Sigmoid colon (tissue), 7 donors: Measurements from ENCODE around the gene MTNR1B. TPM values are rescaled to one million over a fixed set of nuclear protein-coding genes. Genes with fewer than 3 reads are reported as not detected.

Experiments used
- DNase-seq: peaks from one replicate; pipeline ENCODE4 v3.0.0-alpha.2; 2019
- H3K27ac ChIP-seq, 4 donors: fragments of 200-600 bp; sonication (generic); one replicate each; pipeline ENCODE4 v1.5.1; 2016 to 2019; ENCODE audit warnings: mild to moderate bottlenecking in 1 of 4
- H3K27me3 ChIP-seq, 3 donors: fragments of 200-600 bp; sonication (generic); one replicate each; pipeline ENCODE4 v1.5.1; 2019; ENCODE audit warnings: mild to moderate bottlenecking in 1 of 3
- H3K36me3 ChIP-seq, 4 donors: fragments of 200-600 bp; sonication (generic); one replicate each; pipeline ENCODE4 v1.5.1; 2016 to 2019
- H3K4me1 ChIP-seq, 4 donors: fragments of 200-600 bp; sonication (generic); one replicate each; pipeline ENCODE4 v1.5.1; 2017 to 2019
- H3K4me3 ChIP-seq, 4 donors: fragments of 200-600 bp; sonication (generic); one replicate each; pipeline ENCODE4 v1.5.1; 2017 to 2019; ENCODE audit warnings: mild to moderate bottlenecking in 2 of 4, moderate library complexity in 1 of 4
- H3K9me3 ChIP-seq, 4 donors: fragments of 200-600 bp in 3 of 4; sonication (generic) in 3 of 4; one replicate each; pipeline versions ENCODE4 v1.5.1 to v1.6.1; 2013 to 2019
- CTCF ChIP-seq, 4 experiments: fragments of 450-650 bp in 3 of 4; fragments of 200-600 bp in 1 of 4; IDR thresholded peaks; one replicate each; pipeline ENCODE4 v1.5.1; 2016 to 2019; ENCODE audit warnings: antibody characterized with exemption in 4 of 4, mild to moderate bottlenecking in 3 of 4, moderate library complexity in 2 of 4
- EP300 ChIP-seq, 4 donors: sonication (generic); formaldehyde crosslinking; IDR thresholded peaks; one replicate each; pipeline ENCODE4 v1.6.1; 2017; ENCODE audit warnings: antibody characterized with exemption in 4 of 4
- POLR2A ChIP-seq, 2 donors: fragments of 450-650 bp; IDR thresholded peaks; one replicate each; pipeline ENCODE4 v1.6.1; 2016; ENCODE audit warnings: antibody characterized with exemption in 2 of 2, mild to moderate bottlenecking in 2 of 2, moderate library complexity in 2 of 2
- POLR2AphosphoS5 ChIP-seq, 4 donors: sonication (generic); formaldehyde crosslinking; IDR thresholded peaks; one replicate each; pipeline ENCODE4 v1.6.1; 2017; ENCODE audit warnings: antibody characterized with exemption in 4 of 4
- WGBS, 2 donors: extraction: QIAGEN DNeasy Blood & Tissue Kit; methylation state at CpG; one replicate each; pipeline ENCODE4 v1.1.7; 2013; 5-methylcytosine and 5-hydroxymethylcytosine counted together
- intact Hi-C: fragments of 100-400 bp; cut with DNase I; formaldehyde crosslinking; loops from one replicate; pipeline ENCODE4 v1.15.1; 2023
- polyA plus RNA-seq, 3 donors: library from polyadenylated mRNA; stranded (reverse); fragments of 200-250 nt; gene quantifications; one replicate each; pipeline ENCODE4 v1.2.3, GENCODE V29; 2013
- total RNA-seq, 4 donors: library from RNA; depleted of rRNA; stranded (reverse); fragments of >200 nt; gene quantifications; one replicate each; pipeline ENCODE4 v1.1.0, GENCODE V29; 2016
- donor health status: healthy with polysubstance abuse.
- donor health status: Bipolar disorder and iron deficiency.
- donor health status: healthy.

The MTNR1B gene
- total and polyA plus RNA-seq, 7 donors: not detected

- H3K4me1 ChIP-seq: no peaks in the 10 kb centered on the region
- no peaks in the 10 kb centered on the region for H3K36me3 ChIP-seq
- TF ChIP-seq POLR2A (IDR thresholded peaks at IDR 0.05) (no peak), CTCF (IDR thresholded peaks at IDR 0.05) (no peak), EP300 (IDR thresholded peaks at IDR 0.05) (no peak), POLR2AphosphoS5 (IDR thresholded peaks at IDR 0.05) (no peak)
- WGBS, 2 donors: 57 to 64% methylated on average over 3 of the region's 3 CpGs
- H3K27ac ChIP-seq: no peak overlapping the region
- no peaks in the 10 kb centered on the region for H3K27me3 ChIP-seq
- no peaks in the 10 kb centered on the region for H3K9me3 ChIP-seq
- DNase-seq: no peak
- H3K4me3 ChIP-seq: no peak overlapping the region
- intact Hi-C loops: no loop called here
Measured at GRCh38 chr11:93002380-93002779, 32.9 kb downstream of the MTNR1B start.

- Histone ChIP-seq H3K9me3 (no peaks in the 10 kb centered on the region), H3K36me3 (no peaks in the 10 kb centered on the region), H3K27me3 (no peaks in the 10 kb centered on the region), H3K4me1 (no peaks in the 10 kb centered on the region), H3K4me3 (no peak overlapping the region), H3K27ac (no peak overlapping the region)
- TF ChIP-seq POLR2AphosphoS5 (IDR thresholded peaks at IDR 0.05) (no peak), EP300 (IDR thresholded peaks at IDR 0.05) (no peak), POLR2A (IDR thresholded peaks at IDR 0.05) (no peak), CTCF (IDR thresholded peaks at IDR 0.05) (no peak)
- intact Hi-C loops: no loop called here
- DNase-seq: no peak
- WGBS, 2 donors: 69 to 90% methylated on average over 1 of the region's 1 CpG
Measured at GRCh38 chr11:93005239-93005638, 35.8 kb downstream of the MTNR1B start.

GRCh38 chr11:93013646-93014045 is 44.2 kb downstream of the MTNR1B start:
- DNase-seq: no peak
- no peaks in the 10 kb centered on the region for H3K27me3 ChIP-seq
- 58 to 61% methylated on average over 1 of the region's 1 CpG for WGBS, 2 donors
- no peak overlapping the region for H3K4me3 ChIP-seq
- intact Hi-C loops: no loop called here
- H3K4me1 ChIP-seq: no peaks in the 10 kb centered on the region
- peaks cover 0 to 3% (median 0%) of the 10 kb centered on the region in 4 donors for H3K9me3 ChIP-seq
- no peak for TF ChIP-seq EP300 (IDR thresholded peaks at IDR 0.05)
- TF ChIP-seq POLR2A (IDR thresholded peaks at IDR 0.05): no peak
- TF ChIP-seq CTCF (IDR thresholded peaks at IDR 0.05): no peak
- no peak for TF ChIP-seq POLR2AphosphoS5 (IDR thresholded peaks at IDR 0.05)
- H3K27ac ChIP-seq: no peak overlapping the region
- no peaks in the 10 kb centered on the region for H3K36me3 ChIP-seq

GRCh38 chr11:93016595-93016994 is 47.1 kb downstream of the MTNR1B start:
- TF ChIP-seq EP300 (IDR thresholded peaks at IDR 0.05): no peak
- no peak for TF ChIP-seq CTCF (IDR thresholded peaks at IDR 0.05)
- TF ChIP-seq POLR2AphosphoS5 (IDR thresholded peaks at IDR 0.05): no peak
- TF ChIP-seq POLR2A (IDR thresholded peaks at IDR 0.05): no peak
- H3K4me1 ChIP-seq: peaks cover 0 to 5% (median 0%) of the 10 kb centered on the region in 4 donors
- DNase-seq: no peak
- peaks cover 0 to 3% (median 0%) of the 10 kb centered on the region in 4 donors for H3K9me3 ChIP-seq
- WGBS, 2 donors: 86 to 95% methylated on average over 1 of the region's 1 CpG
- no peaks in the 10 kb centered on the region for H3K27me3 ChIP-seq
- no peak overlapping the region for H3K27ac ChIP-seq
- intact Hi-C loops: no loop called here
- no peaks in the 10 kb centered on the region for H3K36me3 ChIP-seq
- H3K4me3 ChIP-seq: no peak overlapping the region
